IPS-18c (cell line): ENCODE measurements around the gene FLG2.

Experiments
- H3K4me3 ChIP-seq: 2 replicates; pipeline ENCODE4 v1.7.0; 2013; ENCODE audit warnings: low read depth, mild to moderate bottlenecking, low read length, moderate library complexity; ENCODE audit not compliant: insufficient read depth
- H3K9me3 ChIP-seq: one replicate; pipeline ENCODE4 v1.6.1; 2013; ENCODE audit warnings: mild to moderate bottlenecking, low read length, moderate library complexity; ENCODE audit not compliant: control insufficient read depth, insufficient read depth

FLG2 gene

DNA sequence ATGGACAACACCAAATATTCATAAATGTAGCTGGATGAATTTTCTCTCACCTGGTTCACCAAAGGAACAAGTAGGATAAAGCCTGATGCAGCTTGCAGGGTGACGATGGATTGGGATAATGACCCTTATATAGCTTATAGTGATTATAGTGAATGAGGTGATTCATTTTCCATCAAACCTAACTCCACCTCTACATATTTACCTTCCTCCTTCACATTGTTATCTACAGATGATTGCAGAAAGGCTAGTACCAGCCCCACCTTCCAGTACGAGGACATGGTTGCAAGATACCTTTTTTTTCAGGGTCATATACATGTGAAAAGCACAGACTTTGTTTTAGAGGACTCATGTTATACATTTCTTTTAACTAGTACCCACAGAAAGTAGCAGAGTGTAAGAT is at the start of gene FLG2:
TSS of gene FLG2 (minus strand) at position 101 of the 400 bp plus-strand sequence. CDS start 1,122 bp downstream, outside the sequence.
- Histone ChIP-seq H3K4me3 (no peak within 1 kb of the TSS), H3K9me3 (peaks cover 12% of the 10 kb centered on the region)

DNA sequence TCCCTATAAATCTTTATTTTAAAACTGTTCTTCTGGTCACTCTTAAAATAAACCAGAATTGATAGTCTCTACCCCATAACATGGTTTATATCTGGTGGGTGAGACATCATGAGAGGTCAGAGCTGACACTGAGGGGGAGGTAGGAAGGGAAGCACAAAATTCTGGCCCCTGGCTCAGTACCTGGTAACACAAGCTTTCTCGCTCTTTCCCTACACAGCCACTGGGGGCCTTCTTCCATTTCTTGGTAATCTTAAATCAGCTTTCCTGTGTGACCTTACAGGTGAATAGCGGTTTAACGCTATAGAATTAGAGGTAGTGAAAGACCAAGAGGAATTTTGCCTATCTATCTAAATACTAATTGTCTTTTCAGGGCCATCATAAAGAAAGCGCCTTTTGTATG is 48.9 kb upstream of the FLG2 start:
- Histone ChIP-seq H3K9me3 (peaks cover 11% of the 10 kb centered on the region), H3K4me3 (no peak overlapping the region)

- H3K9me3 ChIP-seq = peaks cover 5% of the 10 kb centered on the region
These were observed 39.2 kb upstream of the FLG2 start for GRCh38 chr1:152398812-152399698.

DNA sequence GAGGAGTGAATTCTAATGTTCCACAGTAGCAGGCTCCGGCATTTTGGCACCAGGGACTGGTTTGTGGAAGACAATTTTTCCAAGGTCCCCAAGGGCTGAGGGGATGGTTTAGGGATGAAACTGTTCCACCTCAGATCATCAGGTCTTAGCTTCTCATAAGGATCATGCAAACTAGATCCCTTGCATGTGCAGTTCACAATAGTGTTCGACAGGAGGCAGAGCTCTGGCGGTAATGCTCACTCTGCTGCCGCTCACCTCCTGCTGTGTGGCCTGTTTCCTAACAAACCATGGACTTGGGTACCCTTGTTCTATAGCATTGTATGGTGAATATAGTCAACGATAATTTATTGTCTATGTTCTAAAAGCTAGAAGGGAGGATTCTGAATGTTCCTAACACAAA is 37.7 kb upstream of the FLG2 start:
- Histone ChIP-seq H3K9me3 (peaks cover 5% of the 10 kb centered on the region), H3K4me3 (no peak overlapping the region)

More at GRCh38 chr1:152398812-152399698, 39.2 kb upstream of the FLG2 start:
- no peak overlapping the region; the same call in 1 of the 2 replicates for H3K4me3 ChIP-seq

DNA sequence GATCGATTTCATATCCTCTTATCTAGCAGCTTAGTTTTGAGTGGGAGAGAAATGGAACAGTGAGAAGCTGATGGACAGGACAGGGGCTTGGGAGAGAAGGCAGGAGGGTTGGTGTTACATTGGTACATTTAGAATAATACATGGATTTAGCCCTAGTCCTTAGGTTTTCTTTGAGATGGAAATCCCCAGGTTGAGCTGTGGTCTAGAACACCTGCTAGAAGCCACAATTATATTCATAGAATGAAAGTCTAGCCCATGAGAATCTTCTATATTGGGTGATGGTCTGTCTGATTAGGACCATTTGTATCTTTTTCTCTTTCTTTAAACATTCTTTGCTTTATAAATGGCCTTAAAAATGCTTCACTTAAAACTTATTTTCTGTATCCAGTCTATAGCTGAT is 34.3 kb upstream of the FLG2 start:
- no peak overlapping the region for H3K4me3 ChIP-seq
- H3K9me3 ChIP-seq = peaks cover 9% of the 10 kb centered on the region

DNA sequence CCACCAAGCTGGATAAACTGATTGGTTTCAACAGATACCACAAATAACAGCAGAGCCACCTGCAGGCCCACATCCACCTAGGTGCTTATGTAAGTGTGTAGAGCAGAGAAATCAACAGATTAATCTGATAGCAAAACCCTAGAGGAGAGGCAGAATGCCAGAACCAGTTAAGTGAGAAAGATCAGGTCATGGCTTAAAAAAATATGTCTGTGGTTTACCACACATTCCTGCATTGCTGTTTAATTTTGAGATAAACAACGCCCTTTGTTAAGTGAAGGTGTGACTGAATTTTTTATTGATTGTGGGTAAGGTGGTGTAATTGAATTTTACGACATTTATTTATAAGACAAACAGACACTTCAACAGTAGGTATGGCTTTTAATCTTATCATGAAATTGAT is 33.1 kb upstream of the FLG2 start:
- Histone ChIP-seq H3K9me3 (peaks cover 4% of the 10 kb centered on the region), H3K4me3 (no peak overlapping the region)

DNA sequence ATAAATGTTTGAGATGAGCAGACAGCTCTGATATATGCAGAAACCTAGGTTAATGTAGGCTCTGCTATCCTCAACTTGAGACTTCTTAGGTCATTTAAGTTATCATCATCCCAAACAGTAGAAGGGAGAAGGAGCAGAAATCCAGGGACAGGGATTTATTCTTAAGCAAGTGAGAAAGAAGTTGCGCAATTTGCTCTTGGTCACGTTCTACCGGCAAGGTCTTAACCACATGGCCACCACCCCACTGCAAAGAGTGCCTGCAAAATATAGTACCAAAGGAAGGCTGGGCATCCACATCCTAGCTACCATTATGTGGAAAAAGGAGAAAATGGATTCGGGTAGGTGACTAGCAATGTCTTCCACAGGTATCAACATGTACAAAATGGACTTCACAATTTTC is 29.1 kb upstream of the FLG2 start:
- Histone ChIP-seq H3K9me3 (peaks cover 4% of the 10 kb centered on the region), H3K4me3 (no peak overlapping the region)

- H3K9me3 ChIP-seq = no peaks in the 10 kb centered on the region
- no peak overlapping the region for H3K4me3 ChIP-seq
These were observed 27.1 kb upstream of the FLG2 start for GRCh38 chr1:152386940-152387339.

- Histone ChIP-seq H3K4me3 (no peak overlapping the region), H3K9me3 (peaks cover 5% of the 10 kb centered on the region)
These were observed 21.1 kb upstream of the FLG2 start for GRCh38 chr1:152380932-152381331.

DNA sequence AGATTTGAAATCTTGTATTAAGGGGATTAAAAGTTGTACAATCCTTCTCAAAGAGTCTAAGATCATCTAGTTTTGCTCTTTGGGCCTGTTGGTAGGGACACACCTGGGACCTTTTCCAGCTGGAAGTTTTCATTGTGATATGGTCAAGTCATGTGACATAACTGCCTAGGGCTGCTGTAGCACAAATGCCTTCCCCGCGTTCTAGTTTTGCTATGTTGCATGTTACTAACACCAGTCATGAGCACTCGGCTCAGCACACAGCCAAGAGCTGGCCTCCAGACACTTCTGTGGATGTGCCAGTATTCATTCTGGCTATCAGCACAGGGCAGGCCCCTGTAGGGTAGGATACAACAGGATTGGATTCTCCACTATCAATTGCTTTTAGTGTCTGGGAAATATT is 14.6 kb upstream of the FLG2 start:
- H3K4me3 ChIP-seq = no peak overlapping the region

GRCh38 chr1:152372672-152373071 is 12.9 kb upstream of the FLG2 start:
- H3K9me3 ChIP-seq = peaks cover 6% of the 10 kb centered on the region
- H3K4me3 ChIP-seq = no peak overlapping the region

More for the DNA sequence above, 14.6 kb upstream of the FLG2 start:
- peaks cover 6% of the 10 kb centered on the region for H3K9me3 ChIP-seq

DNA sequence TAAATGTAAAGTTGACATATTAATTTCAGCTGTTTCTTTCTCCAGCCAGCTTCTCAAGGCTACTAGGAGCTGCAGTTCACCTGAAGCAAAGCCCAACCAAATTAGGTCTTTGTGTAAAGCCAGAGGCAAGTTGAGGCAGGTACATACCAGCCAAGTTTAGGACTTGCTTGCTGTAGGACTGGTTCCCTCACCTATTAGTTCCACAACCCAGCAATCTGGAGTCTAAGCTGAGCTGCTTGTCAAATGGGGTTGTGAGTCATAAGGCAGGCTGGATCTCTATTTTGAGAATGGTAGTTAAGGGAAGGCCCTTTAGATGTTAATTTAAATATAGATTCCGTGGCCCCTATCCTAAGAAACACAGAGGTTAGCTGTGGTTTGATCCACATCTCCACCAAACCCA is 7.6 kb upstream of the FLG2 start:
- no peak overlapping the region for H3K4me3 ChIP-seq

DNA sequence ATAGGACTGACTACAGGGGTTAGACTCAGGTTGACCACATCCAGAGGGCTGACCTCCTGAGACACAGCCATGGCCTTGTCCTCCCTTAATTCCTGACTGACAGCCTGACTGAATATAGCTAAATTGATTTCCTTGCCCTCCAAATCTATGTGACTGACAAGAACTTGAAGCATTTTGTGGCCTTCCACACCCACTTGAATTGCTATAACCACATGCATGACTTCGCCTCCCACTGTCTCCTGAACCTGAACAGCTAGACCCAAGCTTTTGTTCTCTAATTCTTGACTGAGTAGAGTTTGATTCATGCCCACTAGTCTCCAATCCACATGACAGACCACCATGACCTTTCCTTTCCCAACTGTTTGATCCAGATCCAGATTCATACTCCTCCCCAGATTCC is 3.1 kb downstream of the FLG2 start:
- peaks cover 25% of the 10 kb centered on the region for H3K9me3 ChIP-seq
- no peak overlapping the region for H3K4me3 ChIP-seq

More for the DNA sequence above, 7.6 kb upstream of the FLG2 start:
- H3K9me3 ChIP-seq = peaks cover 14% of the 10 kb centered on the region

DNA sequence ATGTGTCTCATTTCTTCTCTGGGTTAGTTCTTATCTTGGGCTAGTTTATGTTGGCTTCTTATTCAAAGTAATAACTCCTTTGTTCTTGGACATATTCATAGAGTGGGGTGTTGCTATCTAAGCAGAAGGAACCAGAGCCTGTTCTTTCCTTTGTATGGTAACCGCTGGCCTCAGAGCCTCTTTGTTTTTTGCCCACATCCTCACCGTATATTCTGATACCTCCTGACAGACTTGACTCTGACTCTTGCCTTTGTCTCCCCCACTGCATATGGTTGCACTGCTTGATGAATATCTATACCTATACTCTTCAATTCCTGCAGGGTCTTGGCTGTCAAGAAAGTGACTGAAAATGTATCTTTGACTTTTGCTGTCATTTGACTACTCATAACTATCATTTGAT is 10.2 kb downstream of the FLG2 start:
- Histone ChIP-seq H3K4me3 (no peak overlapping the region), H3K9me3 (peaks cover 16% of the 10 kb centered on the region)

DNA sequence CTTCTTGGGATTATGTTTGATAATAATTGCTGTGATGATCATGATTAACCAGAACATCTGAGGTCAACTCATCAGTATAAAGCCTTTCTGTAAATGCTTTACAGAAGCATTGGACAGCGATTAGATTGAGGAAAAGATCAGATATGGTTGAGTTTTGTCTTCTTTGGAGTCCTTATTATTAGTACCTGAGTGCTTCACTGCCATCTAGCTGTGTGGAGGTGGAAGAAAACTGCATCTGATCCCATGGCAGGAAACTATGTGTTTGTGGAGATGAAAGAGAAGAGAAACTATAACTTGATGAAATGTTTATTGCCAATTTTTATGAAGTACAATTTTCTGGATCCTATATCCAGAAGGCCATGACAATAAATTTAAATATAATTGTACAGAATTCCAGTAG is 11.4 kb downstream of the FLG2 start:
- no peak overlapping the region for H3K4me3 ChIP-seq
- H3K9me3 ChIP-seq = peaks cover 8% of the 10 kb centered on the region

DNA sequence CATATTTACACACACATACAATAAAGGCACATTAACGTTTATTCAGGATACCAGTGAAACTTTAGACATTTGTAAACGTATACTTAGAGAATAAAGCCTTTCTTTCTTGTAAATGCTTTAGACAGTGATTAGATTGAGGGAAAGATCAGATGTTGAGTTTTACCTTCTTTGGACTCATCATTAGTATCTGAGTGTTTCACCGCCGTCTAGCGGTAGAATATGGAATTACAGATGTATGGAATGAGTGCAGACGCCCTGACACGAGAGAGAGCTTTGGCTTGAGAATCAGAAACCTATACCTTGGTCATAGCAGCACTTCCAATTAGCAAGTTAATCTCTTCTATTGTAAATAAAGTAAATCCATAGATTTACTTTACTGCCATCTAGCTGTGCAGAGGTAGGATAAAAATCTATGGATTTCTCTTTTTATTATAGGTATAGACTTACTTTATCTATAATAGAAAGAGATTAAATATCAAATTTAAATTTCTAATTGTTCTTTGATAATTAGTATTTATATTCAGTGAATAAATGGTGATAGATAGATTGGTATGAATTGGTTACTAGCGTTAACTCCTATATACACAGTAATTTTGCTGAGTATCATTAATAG is 12.6 kb downstream of the FLG2 start:
- H3K4me3 ChIP-seq = no peak overlapping the region
- H3K9me3 ChIP-seq = peaks cover 4% of the 10 kb centered on the region

GRCh38 chr1:152344438-152344837 is 15.4 kb downstream of the FLG2 start:
- peaks cover 2% of the 10 kb centered on the region for H3K9me3 ChIP-seq

DNA sequence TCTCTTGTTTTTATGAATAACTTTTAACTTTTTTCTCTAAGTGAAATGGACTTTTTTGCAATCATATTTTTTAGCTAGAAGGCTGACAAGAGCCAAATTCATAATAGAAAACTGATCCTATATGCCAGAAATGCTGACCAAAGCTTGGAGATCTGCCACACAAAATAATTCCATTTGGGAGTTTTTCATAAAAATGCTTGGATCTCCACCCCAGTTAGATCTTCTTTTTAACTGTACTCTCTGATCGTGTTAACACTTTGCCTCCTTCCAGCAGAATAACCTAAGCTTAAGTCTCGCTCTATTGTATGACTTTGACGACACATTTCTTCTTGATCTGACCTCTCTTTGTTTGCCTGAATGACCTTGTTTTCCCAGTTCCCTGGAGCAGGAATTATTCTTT is 16.8 kb downstream of the FLG2 start:
- Histone ChIP-seq H3K4me3 (no peak overlapping the region), H3K9me3 (no peaks in the 10 kb centered on the region)

More at GRCh38 chr1:152344438-152344837, 15.4 kb downstream of the FLG2 start:
- H3K4me3 ChIP-seq = no peak overlapping the region
